ENCODE measurements around the gene FBXO21.

Gene FBXO21

GRCh38 chr12:117178745-117179144 is 11.5 kb downstream of the FBXO21 start:
- DNase-seq (ENCODE audit: low read depth in 2 of 2): no peak
- H3K4me3 ChIP-seq (replicated peaks in 1 of 2; ENCODE audit: low read depth in 2 of 2, low read length in 2 of 2): no peak overlapping the region
- TF ChIP-seq, protein P1, sequence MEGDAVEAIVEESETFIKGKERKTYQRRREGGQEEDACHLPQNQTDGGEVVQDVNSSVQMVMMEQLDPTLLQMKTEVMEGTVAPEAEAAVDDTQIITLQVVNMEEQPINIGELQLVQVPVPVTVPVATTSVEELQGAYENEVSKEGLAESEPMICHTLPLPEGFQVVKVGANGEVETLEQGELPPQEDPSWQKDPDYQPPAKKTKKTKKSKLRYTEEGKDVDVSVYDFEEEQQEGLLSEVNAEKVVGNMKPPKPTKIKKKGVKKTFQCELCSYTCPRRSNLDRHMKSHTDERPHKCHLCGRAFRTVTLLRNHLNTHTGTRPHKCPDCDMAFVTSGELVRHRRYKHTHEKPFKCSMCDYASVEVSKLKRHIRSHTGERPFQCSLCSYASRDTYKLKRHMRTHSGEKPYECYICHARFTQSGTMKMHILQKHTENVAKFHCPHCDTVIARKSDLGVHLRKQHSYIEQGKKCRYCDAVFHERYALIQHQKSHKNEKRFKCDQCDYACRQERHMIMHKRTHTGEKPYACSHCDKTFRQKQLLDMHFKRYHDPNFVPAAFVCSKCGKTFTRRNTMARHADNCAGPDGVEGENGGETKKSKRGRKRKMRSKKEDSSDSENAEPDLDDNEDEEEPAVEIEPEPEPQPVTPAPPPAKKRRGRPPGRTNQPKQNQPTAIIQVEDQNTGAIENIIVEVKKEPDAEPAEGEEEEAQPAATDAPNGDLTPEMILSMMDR (IDR thresholded peaks at IDR 0.05; ENCODE audit: low read depth, low read length): no peak

GRCh38 chr12:117178301-117178700 is 12.0 kb downstream of the FBXO21 start:
- TF ChIP-seq, protein P1 (IDR thresholded peaks at IDR 0.05; ENCODE audit: low read depth, low read length): no peak
- no peak for DNase-seq (ENCODE audit: low read depth in 2 of 2)
- no peak overlapping the region for H3K4me3 ChIP-seq (replicated peaks in 1 of 2; ENCODE audit: low read depth in 2 of 2, low read length in 2 of 2)

DNA sequence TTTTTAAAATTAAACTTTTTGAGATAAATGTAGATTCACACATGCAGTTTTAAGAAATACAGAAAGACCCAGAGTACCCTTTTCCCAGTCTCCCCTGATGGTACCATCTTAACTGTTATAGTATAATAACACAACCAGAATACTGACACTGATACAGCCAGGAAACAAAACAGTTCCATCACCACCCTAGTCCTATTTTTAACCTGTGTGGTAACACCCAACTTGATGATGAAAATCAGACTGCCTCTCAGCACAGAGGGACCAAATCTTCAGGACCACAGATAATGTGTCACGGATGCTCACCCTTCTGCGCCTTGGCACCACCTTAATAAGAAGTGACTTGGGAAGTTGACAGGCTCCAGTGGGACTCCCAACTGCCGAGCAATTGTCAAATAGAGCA is 18.1 kb downstream of the FBXO21 start:
- TF ChIP-seq, protein P1 (IDR thresholded peaks at IDR 0.05; ENCODE audit: low read depth, low read length): no peak
- H3K4me3 ChIP-seq (replicated peaks in 1 of 2; ENCODE audit: low read depth in 2 of 2, low read length in 2 of 2): no peak overlapping the region
- DNase-seq (ENCODE audit: low read depth in 2 of 2): no peak

- TF ChIP-seq, protein P1 (IDR thresholded peaks at IDR 0.05; ENCODE audit: low read depth, low read length): no peak
- no peak for DNase-seq (ENCODE audit: low read depth in 2 of 2)
- H3K4me3 ChIP-seq (replicated peaks in 1 of 2; ENCODE audit: low read depth in 2 of 2, low read length in 2 of 2): no peak overlapping the region
These were observed 18.6 kb downstream of the FBXO21 start for GRCh38 chr12:117171499-117172162.

- no peak overlapping the region for H3K4me3 ChIP-seq (replicated peaks in 1 of 2; ENCODE audit: low read depth in 2 of 2, low read length in 2 of 2)
- DNase-seq (ENCODE audit: low read depth in 2 of 2): no peak
- TF ChIP-seq, protein P1 (IDR thresholded peaks at IDR 0.05; ENCODE audit: low read depth, low read length): no peak
These were observed 20.7 kb downstream of the FBXO21 start for GRCh38 chr12:117169548-117169947.

- DNase-seq (ENCODE audit: low read depth in 2 of 2): no peak
- TF ChIP-seq, protein P1 (IDR thresholded peaks at IDR 0.05; ENCODE audit: low read depth, low read length): no peak
- no peak overlapping the region for H3K4me3 ChIP-seq (replicated peaks in 1 of 2; ENCODE audit: low read depth in 2 of 2, low read length in 2 of 2)
These were observed 21.3 kb downstream of the FBXO21 start for GRCh38 chr12:117168976-117169375.

- DNase-seq (ENCODE audit: low read depth in 2 of 2): no peak
- TF ChIP-seq, protein P1 (IDR thresholded peaks at IDR 0.05; ENCODE audit: low read depth, low read length): no peak
- no peak overlapping the region for H3K4me3 ChIP-seq (replicated peaks in 1 of 2; ENCODE audit: low read depth in 2 of 2, low read length in 2 of 2)
These were observed 22.5 kb downstream of the FBXO21 start for GRCh38 chr12:117167769-117168168.

All from cardiac fibroblast (primary cell).